ENCODE results near the gene ZNG1F. TPM values are rescaled to one million over a fixed set of nuclear protein-coding genes. Genes with fewer than 3 reads are reported as not detected.
"Not testable (repeated sequence)": the region's sequence is repeated elsewhere in the genome, so short reads cannot be mapped to it uniquely, and the experiment has no call there.

Gene ZNG1F
- total RNA-seq, result 10 to 100 TPM; 11.6 to 15.1 TPM

GRCh38 chr9:41189217-41189616, at the start of gene ZNG1F:
ZNG1F (minus strand) TSS chr9:41189317; CDS start chr9:41189258, 59 bp downstream.
- CTCF ChIA-PET, POLR2A ChIA-PET: not testable (repeated sequence)

GRCh38 chr9:41237110-41237749, 48.1 kb upstream of the ZNG1F start:
- POLR2A ChIA-PET, CTCF ChIA-PET: not testable (repeated sequence)

DNA sequence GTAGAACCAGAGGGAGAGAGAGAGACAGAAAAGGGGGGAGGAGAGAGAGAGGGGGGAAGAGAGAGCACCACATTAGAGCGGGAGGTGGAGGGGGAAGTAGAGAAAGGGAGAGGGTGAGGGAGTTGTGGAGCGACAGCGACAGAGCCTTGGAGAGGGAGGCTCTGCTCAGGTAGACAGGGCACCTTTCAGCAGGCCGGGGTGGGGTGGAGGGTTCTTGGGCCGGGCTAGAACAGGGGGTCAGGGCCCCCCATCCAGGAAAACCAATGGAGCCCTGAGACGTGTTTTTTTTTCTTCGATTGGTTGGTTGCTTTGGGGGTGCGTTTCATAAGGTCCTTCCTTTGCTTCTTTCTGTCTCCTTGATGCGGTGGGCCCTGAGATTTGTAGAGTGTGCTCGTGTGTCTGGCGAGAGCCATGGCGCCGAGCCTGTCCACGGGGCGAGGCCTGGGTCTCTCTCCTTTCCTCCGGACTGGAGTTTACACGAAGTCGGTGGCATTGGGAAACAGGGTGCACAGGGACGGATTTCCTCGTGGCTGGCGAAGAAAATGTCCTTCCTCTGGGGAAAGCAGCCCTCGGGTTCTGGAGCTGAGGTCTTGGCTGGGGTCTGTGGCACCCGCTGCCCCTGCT, 47.5 kb upstream of the ZNG1F start:
- POLR2A ChIA-PET, CTCF ChIA-PET: not testable (repeated sequence)

- CTCF ChIA-PET, POLR2A ChIA-PET: not testable (repeated sequence)
Measured at GRCh38 chr9:41234811-41235805, 46.0 kb upstream of the ZNG1F start.

GRCh38 chr9:41234221-41234620, 45.1 kb upstream of the ZNG1F start:
- CTCF ChIA-PET, POLR2A ChIA-PET: not testable (repeated sequence)

GRCh38 chr9:41232326-41232725, 43.2 kb upstream of the ZNG1F start:
- POLR2A ChIA-PET, CTCF ChIA-PET: not testable (repeated sequence)

DNA sequence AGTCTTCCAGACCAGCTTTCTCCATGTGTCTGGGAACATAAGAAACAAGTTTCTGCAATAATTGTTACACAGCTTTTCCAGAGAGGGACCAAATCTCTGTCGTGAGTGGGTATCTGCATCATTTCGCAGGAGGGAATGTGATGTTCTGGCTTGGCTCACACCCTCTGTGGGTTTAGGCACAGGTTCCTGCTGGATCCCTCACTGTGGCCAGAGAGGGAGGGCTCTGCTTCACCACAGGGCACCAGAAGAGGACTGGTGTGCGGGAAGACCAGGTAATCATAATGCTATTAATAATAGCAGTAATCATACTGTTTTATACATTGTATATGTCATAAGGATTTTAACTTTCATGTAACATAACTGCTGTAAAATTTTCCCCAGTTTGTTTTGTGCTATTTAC, 41.3 kb upstream of the ZNG1F start:
- CTCF ChIA-PET, POLR2A ChIA-PET: not testable (repeated sequence)

DNA sequence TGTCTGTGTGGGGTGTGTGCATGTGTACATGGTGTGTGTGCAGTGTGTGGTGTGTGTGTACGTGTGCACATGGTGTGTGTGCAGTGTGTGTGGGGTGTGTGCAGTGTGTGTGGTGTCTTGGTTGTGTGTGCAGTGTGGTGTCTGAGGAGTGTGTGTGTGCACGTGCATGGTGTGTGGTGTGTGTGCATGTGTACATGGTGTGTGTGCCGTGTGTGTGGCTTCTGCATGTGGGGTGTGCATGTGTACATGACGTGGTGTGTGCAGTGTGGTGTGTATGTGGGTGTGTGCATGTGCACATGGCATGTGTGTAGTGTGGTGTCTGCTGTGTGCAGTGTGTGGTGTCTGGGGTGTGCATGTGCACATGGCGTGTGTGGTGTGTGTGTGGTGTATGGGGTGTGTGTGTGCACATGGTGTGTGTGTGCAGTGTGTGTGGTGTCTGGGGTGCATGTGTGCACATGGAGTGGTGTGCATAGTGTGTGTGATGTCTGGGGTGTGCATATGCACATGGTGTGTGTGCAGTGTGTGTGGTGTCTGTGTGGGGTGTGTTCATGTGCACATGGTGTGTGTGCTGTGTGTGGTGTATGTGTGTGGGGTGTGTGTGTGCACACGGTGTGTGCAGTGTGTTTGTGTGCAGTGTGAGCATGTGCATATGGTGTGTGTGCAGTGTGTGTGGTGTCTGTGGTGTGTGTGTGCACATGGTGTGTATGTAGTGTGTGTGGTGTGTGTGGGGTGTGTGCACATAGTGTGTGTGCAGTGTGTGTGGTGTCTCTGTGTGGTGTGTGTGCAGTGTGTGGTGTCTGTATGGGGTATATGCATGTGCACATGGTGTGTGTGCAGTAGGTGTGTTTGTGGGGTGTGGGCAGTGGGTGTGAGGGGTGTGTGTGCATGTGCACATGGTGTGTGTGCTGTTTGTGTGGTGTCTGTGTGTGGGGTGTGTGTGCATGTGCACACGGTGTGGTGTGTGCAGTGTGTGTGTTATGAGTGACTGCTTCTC, 40.6 kb upstream of the ZNG1F start:
- POLR2A ChIA-PET, result no interaction called here

DNA sequence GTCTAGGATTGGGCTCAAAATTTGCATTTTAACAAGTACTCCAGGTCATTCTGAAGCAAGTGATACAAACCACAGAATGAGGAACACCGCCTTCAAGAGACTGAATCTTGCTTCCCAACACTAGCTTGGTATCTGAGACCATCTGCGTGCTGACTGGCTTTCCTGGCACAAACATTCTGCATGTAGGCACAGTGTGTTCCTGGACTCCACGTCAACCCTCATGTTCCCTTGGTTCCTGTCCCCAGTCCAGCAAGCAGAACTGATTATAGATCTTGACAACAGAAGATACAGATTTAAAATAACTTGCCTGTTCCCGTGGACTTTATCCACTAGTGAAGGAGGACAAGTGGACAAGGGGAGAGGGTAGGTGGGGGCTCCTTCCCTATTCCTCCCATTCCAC, 30.7 kb upstream of the ZNG1F start:
- POLR2A ChIA-PET, CTCF ChIA-PET: not testable (repeated sequence)

More for the DNA sequence above, 40.6 kb upstream of the ZNG1F start:
- CTCF ChIA-PET, result no interaction called here

DNA sequence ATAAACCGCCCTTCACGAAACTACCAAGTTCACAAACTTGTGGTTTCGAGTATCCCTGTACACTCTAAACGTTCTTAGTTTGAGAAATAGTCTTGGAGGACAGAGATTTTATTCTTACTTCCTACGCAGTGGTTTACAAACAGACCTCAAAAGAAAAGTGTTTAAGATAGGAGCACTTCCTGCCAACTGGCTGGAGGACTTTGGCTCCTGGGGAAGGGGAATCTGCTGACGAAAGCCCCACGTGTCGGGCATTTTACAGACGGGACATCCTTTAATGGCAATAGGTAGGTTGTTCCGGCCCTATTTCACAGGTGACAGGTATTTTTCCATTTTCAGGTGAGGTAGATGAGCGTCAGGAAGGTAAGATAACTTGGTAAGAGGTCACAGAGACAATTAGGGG, 678 bp downstream of the ZNG1F start:
- CTCF ChIA-PET, POLR2A ChIA-PET: not testable (repeated sequence)

DNA sequence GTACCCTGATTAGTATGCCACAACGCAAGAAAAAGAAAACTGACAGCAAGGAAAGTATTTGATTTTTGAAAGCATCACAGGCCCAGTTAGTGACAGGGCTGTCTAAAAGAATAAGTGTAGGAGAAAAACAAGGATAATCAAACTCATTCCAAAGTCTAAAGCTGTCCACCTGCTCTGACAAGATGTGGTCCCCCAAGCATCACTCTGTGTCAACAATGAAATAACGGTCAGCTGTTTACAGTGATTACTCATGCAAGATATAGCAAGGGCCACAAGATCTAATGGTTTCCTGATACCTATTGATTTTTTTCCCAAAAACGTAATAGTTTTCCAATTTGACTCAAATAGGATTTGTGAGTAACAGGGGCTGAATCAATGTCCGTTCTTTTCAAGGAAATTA, 14.1 kb downstream of the ZNG1F start:
- POLR2A ChIA-PET, CTCF ChIA-PET: not testable (repeated sequence)

GRCh38 chr9:41150116-41150515, 39.0 kb downstream of the ZNG1F start:
- CTCF ChIA-PET, POLR2A ChIA-PET: not testable (repeated sequence)

GRCh38 chr9:41141878-41142277, 47.2 kb downstream of the ZNG1F start:
- CTCF ChIA-PET, POLR2A ChIA-PET: not testable (repeated sequence)

GRCh38 chr9:41128581-41128980, 60.5 kb downstream of the ZNG1F start, which contains the start of gene FOXD4L6:
FOXD4L6 (minus strand) TSS chr9:41128681; CDS start chr9:41128383, 298 bp downstream.
- POLR2A ChIA-PET, CTCF ChIA-PET: not testable (repeated sequence)

DNA sequence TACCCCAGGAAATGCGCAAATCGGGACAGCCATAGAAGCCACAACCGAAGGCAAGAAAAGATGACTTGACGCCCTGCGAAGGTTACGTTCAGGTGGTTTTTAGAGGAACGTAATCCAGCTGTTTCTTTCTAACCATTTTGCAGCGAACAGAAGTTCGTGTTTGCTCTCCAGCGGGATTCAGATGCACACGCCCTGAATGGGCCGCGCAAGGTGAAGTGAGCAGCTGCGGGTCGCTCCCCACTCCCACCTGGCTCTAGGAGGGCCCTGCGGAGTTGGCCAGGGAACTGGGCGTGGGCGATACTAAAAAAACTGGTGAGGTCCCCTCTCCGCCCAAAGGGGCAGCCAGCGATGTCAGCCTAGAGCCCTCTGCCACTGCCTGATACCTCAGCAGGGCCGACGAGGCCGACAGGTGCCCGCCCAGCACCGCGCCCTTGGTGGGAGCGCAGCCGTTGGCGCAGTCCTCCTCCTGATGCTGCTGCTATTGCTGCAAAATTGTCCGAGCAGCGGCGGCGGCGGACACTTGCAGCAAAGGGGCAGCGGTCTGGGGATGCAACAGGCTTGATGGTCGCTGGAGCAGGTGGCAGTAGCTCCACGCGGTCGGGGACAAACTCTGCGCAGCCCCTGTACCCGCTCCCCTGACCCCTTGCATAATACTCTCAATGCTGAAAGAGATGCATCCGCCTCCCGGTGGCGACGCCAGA, 62.2 kb downstream of the ZNG1F start:
- POLR2A ChIA-PET, CTCF ChIA-PET: not testable (repeated sequence)

DNA sequence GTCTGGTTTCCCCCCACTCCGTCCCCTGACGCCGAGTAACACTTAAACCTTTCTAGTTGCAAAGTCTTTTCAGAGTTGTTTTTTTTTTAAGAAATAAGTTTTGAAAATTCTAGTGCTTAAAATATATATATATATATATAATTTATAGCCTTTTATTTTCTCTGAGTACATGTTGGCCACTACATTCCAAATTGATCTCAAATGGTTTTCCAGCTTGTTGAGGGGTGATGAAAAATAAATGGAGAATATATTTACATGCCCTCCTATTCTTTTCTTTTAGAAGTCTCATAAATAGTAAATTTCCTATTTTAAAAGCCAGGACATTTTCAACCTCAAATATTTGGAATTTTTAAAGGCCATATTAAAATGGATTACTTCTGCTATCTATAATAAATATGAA, 63.2 kb downstream of the ZNG1F start:
- POLR2A ChIA-PET, CTCF ChIA-PET: not testable (repeated sequence)

DNA sequence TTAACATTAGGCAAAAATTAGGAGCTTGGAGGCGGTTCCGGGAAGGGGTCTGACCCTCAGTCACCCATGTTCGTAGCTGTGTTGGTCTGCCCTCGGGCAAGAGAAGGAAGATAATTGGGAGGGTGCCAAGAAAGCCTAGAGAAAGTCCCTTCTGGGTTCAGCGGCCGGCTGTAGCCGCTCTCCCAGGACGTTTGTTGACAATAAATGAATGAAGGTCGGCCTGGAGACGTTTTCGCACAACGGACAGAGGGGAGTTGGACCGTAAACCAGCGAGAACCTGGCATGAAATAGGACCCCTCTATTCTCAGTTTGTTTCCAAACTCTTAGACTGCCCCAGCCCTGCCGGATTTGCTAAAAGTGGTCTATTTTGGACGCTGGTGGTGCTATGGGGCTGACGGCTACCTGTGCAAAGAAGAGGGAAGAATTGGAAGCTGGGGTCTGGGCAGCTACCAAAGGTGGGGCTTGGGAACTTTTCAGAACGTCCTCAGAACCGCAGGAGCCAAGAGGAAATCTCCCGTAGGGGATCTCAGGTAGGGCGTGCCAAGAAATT, 63.9 kb downstream of the ZNG1F start:
- CTCF ChIA-PET, POLR2A ChIA-PET: not testable (repeated sequence)

- POLR2A ChIA-PET, CTCF ChIA-PET: not testable (repeated sequence)
Measured at GRCh38 chr9:41124250-41125108, 64.6 kb downstream of the ZNG1F start.
